ENCODE results near the gene PTK6. TPM values are rescaled to one million over a fixed set of nuclear protein-coding genes. Genes with fewer than 3 reads are reported as not detected.
A peak's percentile ranks its signal among the peaks of the same experiment; 100 is the strongest.

The PTK6 gene
- total RNA-seq, 2 donors from 2014 or later: 0.22 TPM; not detected in 1

- Mint-ChIP-seq H3K9me3 (peaks cover 2% of the 10 kb centered on the region), H3K27me3 (ENCODE audit: insufficient read depth) (peaks cover 33% of the 10 kb centered on the region), H3K36me3 (ENCODE audit: low read depth) (peaks cover 7% of the 10 kb centered on the region), H3K27ac (no peak overlapping the region), H3K4me1 (no peaks in the 10 kb centered on the region), H3K4me3 (peak overlapping the region; percentile 28)
- Histone ChIP-seq H3K27ac (ENCODE audit: low read depth, low read length) (no peak overlapping the region), H3K9ac (ENCODE audit: extremely low read depth, low read length, poor library complexity, severe bottlenecking) (no peak overlapping the region), H3K4me1 (ENCODE audit: control insufficient read depth, insufficient read depth, low read length) (no peaks in the 10 kb centered on the region), H3K4me3 (ENCODE audit: low read length) (no peak overlapping the region), H3K36me3 (ENCODE audit: control insufficient read depth, insufficient read depth, low read length) (no peaks in the 10 kb centered on the region), H3K27me3 (ENCODE audit: control insufficient read depth, insufficient read depth, low read length, poor library complexity, severe bottlenecking) (peaks cover 28% of the 10 kb centered on the region), H3K9me3 (ENCODE audit: control insufficient read depth, low read length) (no peaks in the 10 kb centered on the region)
- peak; percentile 73 for DNase-seq
- WGBS, 2 experiments (ENCODE audit: insufficient coverage in 1 of 2, insufficient read length in 1 of 2): 29 to 46% methylated on average over 44 to 83 of the region's 83 CpGs
- TF ChIP-seq, protein P1, sequence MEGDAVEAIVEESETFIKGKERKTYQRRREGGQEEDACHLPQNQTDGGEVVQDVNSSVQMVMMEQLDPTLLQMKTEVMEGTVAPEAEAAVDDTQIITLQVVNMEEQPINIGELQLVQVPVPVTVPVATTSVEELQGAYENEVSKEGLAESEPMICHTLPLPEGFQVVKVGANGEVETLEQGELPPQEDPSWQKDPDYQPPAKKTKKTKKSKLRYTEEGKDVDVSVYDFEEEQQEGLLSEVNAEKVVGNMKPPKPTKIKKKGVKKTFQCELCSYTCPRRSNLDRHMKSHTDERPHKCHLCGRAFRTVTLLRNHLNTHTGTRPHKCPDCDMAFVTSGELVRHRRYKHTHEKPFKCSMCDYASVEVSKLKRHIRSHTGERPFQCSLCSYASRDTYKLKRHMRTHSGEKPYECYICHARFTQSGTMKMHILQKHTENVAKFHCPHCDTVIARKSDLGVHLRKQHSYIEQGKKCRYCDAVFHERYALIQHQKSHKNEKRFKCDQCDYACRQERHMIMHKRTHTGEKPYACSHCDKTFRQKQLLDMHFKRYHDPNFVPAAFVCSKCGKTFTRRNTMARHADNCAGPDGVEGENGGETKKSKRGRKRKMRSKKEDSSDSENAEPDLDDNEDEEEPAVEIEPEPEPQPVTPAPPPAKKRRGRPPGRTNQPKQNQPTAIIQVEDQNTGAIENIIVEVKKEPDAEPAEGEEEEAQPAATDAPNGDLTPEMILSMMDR (conservative IDR thresholded peaks at IDR 0.05): no peak
Measured at GRCh38 chr20:63488315-63489251, 48.6 kb downstream of the PTK6 start.

- Histone ChIP-seq H3K4me3 (ENCODE audit: low read length) (no peak overlapping the region), H3K4me1 (ENCODE audit: control insufficient read depth, insufficient read depth, low read length) (no peaks in the 10 kb centered on the region), H3K9ac (ENCODE audit: extremely low read depth, low read length, poor library complexity, severe bottlenecking) (no peak overlapping the region), H3K27me3 (ENCODE audit: control insufficient read depth, insufficient read depth, low read length, poor library complexity, severe bottlenecking) (peaks cover 28% of the 10 kb centered on the region), H3K36me3 (ENCODE audit: control insufficient read depth, insufficient read depth, low read length) (no peaks in the 10 kb centered on the region), H3K9me3 (ENCODE audit: control insufficient read depth, low read length) (no peaks in the 10 kb centered on the region), H3K27ac (ENCODE audit: low read depth, low read length) (no peak overlapping the region)
- TF ChIP-seq, protein P1 (conservative IDR thresholded peaks at IDR 0.05): no peak
- Mint-ChIP-seq H3K27me3 (ENCODE audit: insufficient read depth) (peaks cover 33% of the 10 kb centered on the region), H3K4me3 (peak overlapping the region; percentile 28), H3K4me1 (no peaks in the 10 kb centered on the region), H3K9me3 (peaks cover 2% of the 10 kb centered on the region), H3K27ac (no peak overlapping the region), H3K36me3 (ENCODE audit: low read depth) (peaks cover 7% of the 10 kb centered on the region)
- DNase-seq: peak; percentile 63
- WGBS, 2 experiments (ENCODE audit: insufficient coverage in 1 of 2, insufficient read length in 1 of 2): 21 to 29% methylated on average over 7 to 39 of the region's 40 CpGs
Measured at GRCh38 chr20:63487781-63488241, 49.4 kb downstream of the PTK6 start.

DNA sequence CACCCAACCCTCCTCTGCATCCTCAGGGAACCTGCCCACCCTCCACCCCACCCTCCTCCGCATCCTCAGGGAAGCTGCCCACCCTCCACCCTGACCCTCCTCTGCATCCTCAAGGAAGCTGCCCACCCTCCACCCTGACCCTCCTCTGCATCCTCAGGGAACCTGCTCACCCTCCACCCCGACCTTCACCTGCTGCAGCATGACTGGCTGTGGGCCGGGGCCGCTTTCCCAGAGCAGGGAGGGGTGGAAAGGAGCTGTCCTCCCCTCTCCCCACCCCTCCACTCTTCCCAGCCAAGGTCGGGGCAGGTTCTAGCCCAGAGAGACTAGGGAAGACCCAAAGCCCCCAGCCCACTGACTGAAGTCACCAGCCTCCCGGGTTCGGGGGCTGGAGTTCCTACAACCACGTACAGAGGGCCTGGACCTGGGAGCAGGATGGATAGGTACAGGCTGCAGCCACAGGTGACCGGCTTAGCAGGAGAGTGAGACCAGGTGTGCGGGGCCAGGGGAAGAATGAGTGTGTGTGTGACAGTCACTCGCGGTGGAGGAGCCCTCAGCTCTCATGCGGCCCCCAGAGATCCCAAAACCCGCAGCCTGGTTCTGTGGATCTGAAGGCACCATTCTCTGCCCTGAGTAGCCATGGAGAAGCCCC, 49.9 kb downstream of the PTK6 start:
- Histone ChIP-seq H3K4me3 (ENCODE audit: low read length) (no peak overlapping the region), H3K27ac (ENCODE audit: low read depth, low read length) (no peak overlapping the region), H3K27me3 (ENCODE audit: control insufficient read depth, insufficient read depth, low read length, poor library complexity, severe bottlenecking) (peaks cover 28% of the 10 kb centered on the region), H3K4me1 (ENCODE audit: control insufficient read depth, insufficient read depth, low read length) (no peaks in the 10 kb centered on the region), H3K9me3 (ENCODE audit: control insufficient read depth, low read length) (no peaks in the 10 kb centered on the region), H3K36me3 (ENCODE audit: control insufficient read depth, insufficient read depth, low read length) (no peaks in the 10 kb centered on the region), H3K9ac (ENCODE audit: extremely low read depth, low read length, poor library complexity, severe bottlenecking) (no peak overlapping the region)
- TF ChIP-seq, protein P1 (conservative IDR thresholded peaks at IDR 0.05): no peak
- peak overlapping the region; percentile 28 for H3K4me3 Mint-ChIP-seq
- no peak overlapping the region for H3K27ac Mint-ChIP-seq
- H3K36me3 Mint-ChIP-seq (ENCODE audit: low read depth): peaks cover 2% of the 10 kb centered on the region
- H3K4me1 Mint-ChIP-seq: no peaks in the 10 kb centered on the region
- peaks cover 2% of the 10 kb centered on the region for H3K9me3 Mint-ChIP-seq
- H3K27me3 Mint-ChIP-seq (ENCODE audit: insufficient read depth): peaks cover 33% of the 10 kb centered on the region
- DNase-seq: peak; percentile 57
- WGBS, 2 experiments (ENCODE audit: insufficient coverage in 1 of 2, insufficient read length in 1 of 2): 67 to 69% methylated on average over 4 to 14 of the region's 14 CpGs

Measured in endodermal cell (in vitro differentiated cells).